Panc1 (cell line): Measurements from ENCODE around the gene MYL9.

Source experiments
- POLR2AphosphoS5 ChIP-seq: IDR thresholded peaks from 2 replicates; pipeline ENCODE4 v1.6.1; 2012; ENCODE audit warnings: mild to moderate bottlenecking, low read depth, low read length, moderate library complexity
- SIN3A ChIP-seq: IDR thresholded peaks from 2 replicates; pipeline ENCODE4 v1.6.1; 2012; ENCODE audit warnings: low read depth, mild to moderate bottlenecking, low read length, moderate library complexity, borderline replicate concordance; ENCODE audit not compliant: insufficient read depth

GRCh38 chr20:36573798-36574365 is 32.6 kb downstream of the MYL9 start:
- TF ChIP-seq POLR2AphosphoS5, result no peak
- TF ChIP-seq SIN3A, result no peak
